HepG2 (cell line): ENCODE data around the gene RPS27L. TPM values are rescaled to one million over a fixed set of nuclear protein-coding genes. Genes with fewer than 3 reads are reported as not detected.

Experiments
- ATAC-seq: fragments of 200-7000 bp; cut with Tn5 transposase; 3 replicates; pipeline ENCODE4 v1.9.1; 2020; ENCODE audit warnings: mild to moderate bottlenecking, moderate library complexity
- BruUV-seq: library from RNA; stranded (reverse); fragments of 400-500 nt; replicated peaks from 2 replicates; lab custom pipeline; 2021; lab: Mats Ljungman, UMichigan
- CTCF ChIA-PET: fragments of 300-600 bp; formaldehyde crosslinking; extraction: SDS; loops from one replicate; lab custom pipeline; 2021; ENCODE audit warnings: low total read pairs, inconsistent platforms, low intra/inter-chr PET ratio; lab: Yijun Ruan, JAX
- POLR2A ChIA-PET: fragments of 350-600 bp; sonication (Branson Sonifier 250); formaldehyde crosslinking; loops from one replicate; lab custom pipeline; 2020; ENCODE audit warnings: antibody characterized with exemption, inconsistent platforms; lab: Yijun Ruan, JAX
- DNase-seq: peaks from one replicate; pipeline ENCODE4 v3.0.0-alpha.2; 2015; ENCODE audit warnings: low spot score
- FAIRE-seq: peaks from 3 replicates; lab custom pipeline; 2011; peaks lifted over from hg19 to GRCh38; lab: Jason Lieb, UNC
- H2AFZ ChIP-seq: one replicate; pipeline ENCODE4 v1.6.1; 2011; ENCODE audit warnings: low read length, inconsistent platforms
- H3K27ac ChIP-seq: fragments of 300-600 bp; 3 replicates; pipeline ENCODE4 v1.8.0; 2011; ENCODE audit warnings: mixed run types, mild to moderate bottlenecking, mixed read lengths, low read length, inconsistent platforms; ENCODE audit not compliant: insufficient read depth; ENCODE audit errors: extremely low read length
- H3K27me3 ChIP-seq, 2 experiments: fragments of 200-600 bp in 1 of 2; 2 replicates in 1 of 2; 3 replicates in 1 of 2; pipeline versions ENCODE4 v1.6.0 to v1.8.0; 2011; ENCODE audit warnings: low read length in 2 of 2, mild to moderate bottlenecking in 2 of 2, moderate library complexity in 2 of 2, inconsistent platforms in 1 of 2; ENCODE audit not compliant: insufficient read depth in 2 of 2, control insufficient read depth in 1 of 2
- H3K36me3 ChIP-seq, 2 experiments: fragments of 200-600 bp in 1 of 2; replicated peaks in 1 of 2; 2 replicates in 1 of 2; 3 replicates in 1 of 2; pipeline versions ENCODE4 v1.5.1 to v1.8.0; 2011; ENCODE audit warnings: low read length in 2 of 2, inconsistent platforms in 1 of 2; ENCODE audit not compliant: insufficient read depth in 2 of 2, control insufficient read depth in 1 of 2
- H3K4me1 ChIP-seq: 2 replicates; pipeline ENCODE4 v1.5.1; 2012; ENCODE audit warnings: low read length, inconsistent platforms; ENCODE audit not compliant: insufficient read depth
- H3K4me2 ChIP-seq: 2 replicates; pipeline ENCODE4 v1.6.0; 2011; ENCODE audit warnings: low read depth, low read length, inconsistent platforms
- H3K4me3 ChIP-seq, 3 experiments: fragments of 200-600 bp in 1 of 3; sonication (generic), shearing (Covaris generic) in 1 of 3; replicated peaks in 1 of 3; 2 replicates each; pipeline ENCODE4 v1.5.1; 2011 to 2016; ENCODE audit warnings: low read length in 3 of 3, inconsistent platforms in 2 of 3, low read depth in 2 of 3, mild to moderate bottlenecking in 2 of 3, control low read depth in 1 of 3, mixed read lengths in 1 of 3; ENCODE audit not compliant: insufficient read depth in 1 of 3
- H3K79me2 ChIP-seq: one replicate; pipeline ENCODE4 v1.6.1; 2011; ENCODE audit warnings: low read length, inconsistent platforms; ENCODE audit not compliant: insufficient read depth
- H3K9ac ChIP-seq: 2 replicates; pipeline ENCODE4 v1.6.0; 2011; ENCODE audit warnings: mild to moderate bottlenecking, low read depth, low read length, inconsistent platforms; ENCODE audit not compliant: insufficient read depth
- H3K9me3 ChIP-seq: 2 replicates; pipeline ENCODE4 v1.5.1; 2012; ENCODE audit warnings: mild to moderate bottlenecking, low read length
- H4K20me1 ChIP-seq: 2 replicates; pipeline ENCODE4 v1.6.0; 2011; ENCODE audit warnings: inconsistent platforms, mild to moderate bottlenecking, low read length, moderate library complexity; ENCODE audit not compliant: insufficient read depth
- ATM ChIP-seq: fragments of 450-650 bp; IDR thresholded peaks from 2 replicates; pipeline ENCODE4 v1.7.1; 2017; ENCODE audit warnings: mild to moderate bottlenecking, borderline replicate concordance
- CHD4 ChIP-seq: fragments of 200-600 bp; sonication (generic); IDR thresholded peaks from 2 replicates; pipeline ENCODE4 v1.7.0; 2017; ENCODE audit warnings: mild to moderate bottlenecking, low read length, borderline replicate concordance
- GTF2F1 ChIP-seq: fragments of 150-350 bp; IDR thresholded peaks from 2 replicates; pipeline ENCODE4 v1.6.1; 2014; ENCODE audit warnings: low read length
- MAFK ChIP-seq, 2 experiments: IDR thresholded peaks in 1 of 2; conservative IDR thresholded peaks in 1 of 2; 2 replicates each; pipeline ENCODE4 v1.6.1; 2011; ENCODE audit warnings: improper control_type of control experiment in 2 of 2, low read length in 2 of 2
- MAZ ChIP-seq, 2 experiments: sonication (generic) in 1 of 2; formaldehyde crosslinking in 1 of 2; IDR thresholded peaks; 2 replicates each; pipeline versions ENCODE4 v1.5.0 to v1.6.1; 2012 to 2020; ENCODE audit warnings: low read depth in 2 of 2, mild to moderate bottlenecking in 2 of 2, borderline replicate concordance in 1 of 2, improper control_type of control experiment in 1 of 2, low read length in 1 of 2, missing genetic modification reagents in 1 of 2, moderate library complexity in 1 of 2
- MBNL3 ChIP-seq: fragments of 250-450 bp; sonication (Bioruptor Pico); conservative IDR thresholded peaks from 2 replicates; pipeline ENCODE4 v1.8.0; 2022; ENCODE audit warnings: mild to moderate bottlenecking, inconsistent platforms
- NBN ChIP-seq: fragments of 450-650 bp; conservative IDR thresholded peaks from 2 replicates; pipeline ENCODE4 v1.6.1; 2017
- NFATC3 ChIP-seq: sonication (generic); formaldehyde crosslinking; IDR thresholded peaks from 2 replicates; pipeline ENCODE4 v1.5.1; 2020; ENCODE audit warnings: mild to moderate bottlenecking, missing genetic modification reagents
- WIZ ChIP-seq: sonication (generic); formaldehyde crosslinking; IDR thresholded peaks from 2 replicates; pipeline ENCODE4 v1.5.1; 2020; ENCODE audit warnings: mild to moderate bottlenecking, missing genetic modification reagents
- ZFP36 ChIP-seq: fragments of 150-350 bp; IDR thresholded peaks from 2 replicates; pipeline ENCODE4 v1.6.1; 2018; ENCODE audit warnings: borderline replicate concordance, low read length, low read depth; ENCODE audit not compliant: partially characterized antibody
- ZNF572 ChIP-seq: sonication (generic); formaldehyde crosslinking; IDR thresholded peaks from 2 replicates; pipeline ENCODE4 v1.5.1; 2020; ENCODE audit warnings: mild to moderate bottlenecking, missing genetic modification reagents
- ZSCAN9 ChIP-seq: IDR thresholded peaks from 2 replicates; pipeline ENCODE4 v1.6.1; 2016; ENCODE audit warnings: borderline replicate concordance
- ZZZ3 ChIP-seq: sonication (generic); formaldehyde crosslinking; IDR thresholded peaks from 2 replicates; pipeline ENCODE4 v1.4.0; 2020; ENCODE audit warnings: missing genetic modification reagents, mild to moderate bottlenecking, borderline replicate concordance
- WGBS: methylation state at CpG from one replicate; pipeline ENCODE4 v1.1.6; 2017; ENCODE audit warnings: low lambda C conversion rate; 5-methylcytosine and 5-hydroxymethylcytosine counted together
- in situ Hi-C: cut with HindIII; loops from 2 replicates; pipeline ENCODE4 v1.10.0; 2017; ENCODE audit warnings: low pct_unique_long_range_greater_than_20kb; ENCODE audit not compliant: extremely low pct_ligation_motif_present
- intact Hi-C: fragments of 100-400 bp; cut with micrococcal nuclease; formaldehyde crosslinking; loops from one replicate; pipeline ENCODE4 v1.10.0; 2022; ENCODE audit not compliant: unreplicated experiment
- polyA plus RNA-seq, 8 experiments: library from polyadenylated mRNA; depleted of rRNA in 3 of 8; stranded (reverse) in 7 of 8; unstranded in 1 of 8; fragments of >200 nt; fragmentation: Illumina TruSeq in 4 of 8; extraction: Trizol in 4 of 8; gene quantifications; 2 replicates each; pipeline versions ENCODE4 v1.2.1 to v1.2.3, GENCODE V29; 2011 to 2016; ENCODE audit warnings: low read depth in 4 of 8, missing spikeins in 1 of 8, mixed read lengths in 1 of 8; ENCODE audit not compliant: insufficient read depth in 1 of 8
- total RNA-seq, 5 experiments: library from RNA; depleted of rRNA; stranded (reverse); fragments of >200 nt; fragmentation: Illumina TruSeq; extraction: Trizol; gene quantifications; 2 replicates each; pipeline ENCODE4 v1.2.3, GENCODE V29; 2016; ENCODE audit warnings: low read depth in 1 of 5
- TF ChIP-seq, protein P1 (sequence below): sonication (generic); formaldehyde crosslinking; IDR thresholded peaks from 2 replicates; pipeline ENCODE4 v1.4.0; 2020; ENCODE audit warnings: low read depth, mild to moderate bottlenecking, missing genetic modification reagents

Gene RPS27L
- total and polyA plus RNA-seq, 2 of the 13 experiments (the other 11 are each of a cell fraction or from before 2014, with no cell fraction given), result 231 to 433 TPM

DNA sequence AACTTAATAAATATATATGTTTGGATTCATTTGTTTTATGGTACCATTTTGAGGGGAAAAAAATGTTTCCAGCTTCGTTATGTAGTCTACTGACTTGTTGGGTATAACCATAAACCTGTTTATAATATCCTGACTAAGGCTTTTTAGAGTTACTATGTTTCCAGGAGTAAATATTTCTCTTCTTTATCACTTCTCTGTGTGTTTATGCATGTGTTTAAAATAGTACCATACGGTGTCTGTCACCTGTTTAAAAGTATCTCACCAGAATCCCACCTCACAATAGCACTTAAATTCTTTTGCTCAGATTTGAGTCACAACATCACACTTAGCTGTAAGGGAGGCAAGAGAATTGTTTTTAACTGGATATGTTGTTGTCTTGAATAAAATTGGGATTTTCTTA is 20.5 kb downstream of the RPS27L start:
- Histone ChIP-seq H3K9ac (no peak overlapping the region), H4K20me1 (no peaks in the 10 kb centered on the region), H3K4me3 (no peak overlapping the region), H3K9me3 (no peaks in the 10 kb centered on the region), H2AFZ (no peak overlapping the region), H3K27me3 (no peaks in the 10 kb centered on the region; a peak in 1 of 5 replicates), H3K79me2 (no peaks in the 10 kb centered on the region), H3K4me1 (no peaks in the 10 kb centered on the region), H3K27ac (no peak overlapping the region), H3K4me2 (no peak overlapping the region), H3K36me3 (no peaks in the 10 kb centered on the region; a peak in 1 of 5 replicates)
- ATAC-seq (no peak), FAIRE-seq (no peak), DNase-seq (no peak)
- no TSS peak for BruUV-seq
- WGBS, result 95% methylated on average over 2 of the region's 2 CpGs
- intact Hi-C loops, result no loop called here
- ChIA-PET POLR2A (no interaction called here), CTCF (no interaction called here)
- in situ Hi-C loops, result no loop called here
- no peak for TF ChIP-seq ZNF572 (CRISPR knock-in tag)
- no peak for TF ChIP-seq ATM
- TF ChIP-seq, protein P1, sequence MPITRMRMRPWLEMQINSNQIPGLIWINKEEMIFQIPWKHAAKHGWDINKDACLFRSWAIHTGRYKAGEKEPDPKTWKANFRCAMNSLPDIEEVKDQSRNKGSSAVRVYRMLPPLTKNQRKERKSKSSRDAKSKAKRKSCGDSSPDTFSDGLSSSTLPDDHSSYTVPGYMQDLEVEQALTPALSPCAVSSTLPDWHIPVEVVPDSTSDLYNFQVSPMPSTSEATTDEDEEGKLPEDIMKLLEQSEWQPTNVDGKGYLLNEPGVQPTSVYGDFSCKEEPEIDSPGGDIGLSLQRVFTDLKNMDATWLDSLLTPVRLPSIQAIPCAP (CRISPR knock-in tag), result no peak
- no peak for TF ChIP-seq ZZZ3 (CRISPR knock-in tag)
- TF ChIP-seq CHD4, result no peak
- peak in 1 of 2 experiments; percentile 18; a peak in 1 of 4 replicates for TF ChIP-seq MAFK (conservative IDR thresholded peaks at IDR 0.05 in 1 of 2, IDR thresholded peaks at IDR 0.05 in 1 of 2; ENCODE audit: low read length in 2 of 2)
- no peak for TF ChIP-seq NBN

DNA sequence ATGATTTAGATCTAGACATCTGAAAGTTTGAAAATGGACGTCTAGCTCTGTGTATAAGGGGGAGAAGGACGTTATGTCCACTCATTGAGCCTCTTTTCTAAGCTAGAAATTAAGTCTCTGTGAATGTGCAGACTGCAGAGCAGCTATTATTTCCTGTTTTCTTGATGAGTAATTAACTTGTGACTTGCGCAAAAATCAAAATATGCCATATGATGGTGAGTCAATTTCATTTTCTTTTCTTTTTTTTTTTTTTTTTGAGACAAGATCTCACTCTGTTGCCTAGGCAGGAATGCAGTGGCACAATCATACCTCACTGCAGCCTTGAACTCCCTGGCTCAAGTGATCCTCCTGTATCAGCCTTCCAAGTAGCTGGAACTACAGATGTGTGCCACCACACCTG is 21.5 kb downstream of the RPS27L start:
- no peaks in the 10 kb centered on the region; a peak in 1 of 5 replicates for H3K27me3 ChIP-seq
- no peak for FAIRE-seq
- no peak overlapping the region for H3K9ac ChIP-seq
- no TSS peak for BruUV-seq
- no peak for DNase-seq
- ChIA-PET POLR2A (interaction anchor here (2.1 kb wide), 1 partner anchor 21 kb away, joined by 7 read pairs; the partner anchor contains the start of gene RPS27L), CTCF (no interaction called here)
- TF ChIP-seq WIZ, result no peak
- no peak for TF ChIP-seq GTF2F1
- no peak for TF ChIP-seq ZFP36
- no peak for TF ChIP-seq MAZ (IDR thresholded peaks at IDR 0.05; ENCODE audit: borderline replicate concordance, low read depth, low read length)
- no peak for TF ChIP-seq MAZ (CRISPR knock-in tag; IDR thresholded peaks at IDR 0.05; ENCODE audit: low read depth)
- no peak for TF ChIP-seq MBNL3
- TF ChIP-seq ZSCAN9, result no peak
- no peak for TF ChIP-seq NFATC3 (CRISPR knock-in tag)
- WGBS, result 95% methylated on average over 3 of the region's 3 CpGs
- H3K79me2 ChIP-seq, result no peaks in the 10 kb centered on the region
- H3K4me1 ChIP-seq, result no peaks in the 10 kb centered on the region
- in situ Hi-C loops, result no loop called here
- H2AFZ ChIP-seq, result no peak overlapping the region
- no peak overlapping the region for H3K27ac ChIP-seq
- no peak overlapping the region for H3K4me2 ChIP-seq
- ATAC-seq, result no peak
- no peak overlapping the region for H3K4me3 ChIP-seq
- H4K20me1 ChIP-seq, result no peaks in the 10 kb centered on the region
- no peaks in the 10 kb centered on the region for H3K9me3 ChIP-seq
- intact Hi-C loops, result no loop called here
- H3K36me3 ChIP-seq, result peaks cover 0 to 6% of the 10 kb centered on the region in 2 experiments; a peak in 1 of 5 replicates
